Neural progenitor cell (in vitro differentiated cells): ENCODE measurements around the gene OTUD5. TPM values are rescaled to one million over a fixed set of nuclear protein-coding genes. Genes with fewer than 3 reads are reported as not detected.

Experiments
- DNase-seq: peaks from one replicate; pipeline ENCODE4 v3.0.0-alpha.2; 2016; ENCODE audit warnings: low spot score
- H2AFZ ChIP-seq: fragments of 200-600 bp; sonication (generic); replicated peaks from 2 replicates; pipeline ENCODE4 v1.6.1; 2016; ENCODE audit warnings: antibody characterized with exemption
- H3F3A ChIP-seq: fragments of 200-600 bp; sonication (generic); 2 replicates; pipeline ENCODE4 v1.6.1; 2016; ENCODE audit warnings: antibody characterized with exemption, low read depth
- H3K27ac ChIP-seq: fragments of 200-600 bp; sonication (generic); 2 replicates; pipeline ENCODE4 v1.5.1; 2016; ENCODE audit warnings: mild to moderate bottlenecking
- H3K27me3 ChIP-seq: fragments of 200-600 bp; sonication (generic); 2 replicates; pipeline ENCODE4 v1.6.1; 2016; ENCODE audit warnings: mild to moderate bottlenecking, moderate library complexity
- H3K36me3 ChIP-seq: fragments of 200-600 bp; sonication (generic); 2 replicates; pipeline ENCODE4 v1.5.1; 2016
- H3K4me1 ChIP-seq: fragments of 200-600 bp; sonication (generic); 2 replicates; pipeline ENCODE4 v1.6.1; 2016; ENCODE audit warnings: mixed run types
- H3K4me2 ChIP-seq: fragments of 200-600 bp; sonication (generic); 2 replicates; pipeline ENCODE4 v1.6.1; 2016
- H3K4me3 ChIP-seq: fragments of 200-600 bp; sonication (generic); 2 replicates; pipeline ENCODE4 v1.5.1; 2016
- H3K79me2 ChIP-seq: fragments of 200-600 bp; sonication (generic); 2 replicates; pipeline ENCODE4 v1.6.1; 2016; ENCODE audit warnings: low read depth
- H3K9ac ChIP-seq: fragments of 200-600 bp; sonication (generic); 2 replicates; pipeline ENCODE4 v1.6.1; 2016
- H3K9me3 ChIP-seq: fragments of 200-600 bp; sonication (generic); 2 replicates; pipeline ENCODE4 v1.5.1; 2016; ENCODE audit warnings: low read depth
- H4K20me1 ChIP-seq: fragments of 200-600 bp; sonication (generic); 2 replicates; pipeline ENCODE4 v1.6.1; 2016; ENCODE audit warnings: low read depth
- H3K27ac Mint-ChIP-seq: 3 replicates; pipeline ENCODE4 v1.8.0; 2021; ENCODE audit warnings: mixed read lengths
- H3K27me3 Mint-ChIP-seq: 2 replicates; pipeline ENCODE4 v1.8.0; 2022; ENCODE audit warnings: low read depth, mild to moderate bottlenecking, inconsistent platforms, moderate library complexity, mixed read lengths; ENCODE audit not compliant: insufficient read depth
- H3K36me3 Mint-ChIP-seq: 3 replicates; pipeline ENCODE4 v1.8.0; 2021; ENCODE audit warnings: mixed read lengths
- H3K4me1 Mint-ChIP-seq: 3 replicates; pipeline ENCODE4 v1.8.0; 2021; ENCODE audit warnings: mixed read lengths
- H3K4me3 Mint-ChIP-seq: 3 replicates; pipeline ENCODE4 v1.8.0; 2021; ENCODE audit warnings: mild to moderate bottlenecking, moderate library complexity, mixed read lengths
- H3K9me3 Mint-ChIP-seq: 3 replicates; pipeline ENCODE4 v1.8.0; 2020; ENCODE audit warnings: mixed read lengths
- CTCF ChIP-seq: fragments of 200-600 bp; sonication (generic); IDR thresholded peaks from 2 replicates; pipeline ENCODE4 v1.5.1; 2017; ENCODE audit warnings: antibody characterized with exemption, mild to moderate bottlenecking
- EZH2 ChIP-seq: fragments of 200-600 bp; sonication (generic); IDR thresholded peaks from 2 replicates; pipeline ENCODE4 v1.6.1; 2017; ENCODE audit warnings: antibody characterized with exemption, mild to moderate bottlenecking, moderate library complexity
- EZH2phosphoT487 ChIP-seq: fragments of 200-600 bp; sonication (generic); IDR thresholded peaks from 2 replicates; pipeline ENCODE4 v1.6.1; 2017; ENCODE audit warnings: antibody characterized with exemption
- total RNA-seq: library from RNA; depleted of rRNA; stranded (reverse); fragments of >200 nt; gene quantifications from 2 replicates; pipeline ENCODE4 v1.2.3, GENCODE V29; 2015; ENCODE audit warnings: low replicate concordance

The OTUD5 gene
- total RNA-seq, 1 donor from 2014 or later, result 38.6 TPM

DNA sequence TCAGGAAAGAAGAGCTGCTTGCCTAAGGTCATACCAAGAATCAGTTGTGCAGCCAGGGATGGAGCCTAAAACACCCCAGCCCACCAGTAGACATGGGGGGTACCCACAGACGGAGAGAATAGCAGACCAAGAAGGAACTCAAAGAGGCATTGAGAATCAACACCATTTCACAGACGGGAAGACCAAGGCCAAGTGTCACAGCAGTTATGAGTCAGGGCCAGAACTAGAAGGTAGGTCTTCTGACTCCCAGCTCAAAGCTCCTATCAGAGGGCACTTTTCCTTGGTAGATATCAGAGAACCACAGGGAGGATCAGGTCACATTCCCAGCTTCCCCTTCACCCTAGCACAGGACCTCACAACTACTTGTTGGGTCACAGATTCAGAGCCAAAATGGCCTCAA, 14.5 kb downstream of the OTUD5 start:
- no peaks in the 10 kb centered on the region for H3K27me3 ChIP-seq
- no peak overlapping the region for H3K9ac ChIP-seq
- peaks cover 6% of the 10 kb centered on the region for H3K9me3 Mint-ChIP-seq
- peaks cover 72% of the 10 kb centered on the region for H3K79me2 ChIP-seq
- no peak overlapping the region for H3K4me3 Mint-ChIP-seq
- H2AFZ ChIP-seq, result no peak overlapping the region
- H3K27ac ChIP-seq, result no peak overlapping the region
- peaks cover 22% of the 10 kb centered on the region for H4K20me1 ChIP-seq
- no peaks in the 10 kb centered on the region for H3F3A ChIP-seq
- H3K4me2 ChIP-seq, result no peak overlapping the region
- no peak for DNase-seq
- no peaks in the 10 kb centered on the region for H3K9me3 ChIP-seq
- no peaks in the 10 kb centered on the region for H3K4me1 Mint-ChIP-seq
- H3K36me3 ChIP-seq, result no peaks in the 10 kb centered on the region
- peaks cover 2% of the 10 kb centered on the region for H3K36me3 Mint-ChIP-seq
- peaks cover 6% of the 10 kb centered on the region for H3K27me3 Mint-ChIP-seq
- H3K27ac Mint-ChIP-seq, result no peak overlapping the region
- TF ChIP-seq CTCF (no peak), EZH2 (no peak), EZH2phosphoT487 (no peak)
- H3K4me3 ChIP-seq, result no peak overlapping the region
- no peaks in the 10 kb centered on the region for H3K4me1 ChIP-seq

GRCh38 chrX:48940404-48940955, 16.9 kb downstream of the OTUD5 start:
- no peak overlapping the region for H3K4me3 ChIP-seq
- H2AFZ ChIP-seq, result no peak overlapping the region
- Mint-ChIP-seq H3K27me3 (peaks cover 6% of the 10 kb centered on the region), H3K9me3 (peaks cover 8% of the 10 kb centered on the region), H3K4me3 (no peak overlapping the region), H3K4me1 (no peaks in the 10 kb centered on the region), H3K27ac (no peak overlapping the region), H3K36me3 (peaks cover 2% of the 10 kb centered on the region)
- no peaks in the 10 kb centered on the region for H3K27me3 ChIP-seq
- no peak overlapping the region for H3K4me2 ChIP-seq
- no peak for TF ChIP-seq CTCF
- TF ChIP-seq EZH2, result no peak
- TF ChIP-seq EZH2phosphoT487, result no peak
- DNase-seq, result no peak
- no peak overlapping the region for H3K27ac ChIP-seq
- H3K9me3 ChIP-seq, result no peaks in the 10 kb centered on the region
- peaks cover 22% of the 10 kb centered on the region for H4K20me1 ChIP-seq
- H3K9ac ChIP-seq, result no peak overlapping the region
- H3K36me3 ChIP-seq, result no peaks in the 10 kb centered on the region
- peaks cover 85% of the 10 kb centered on the region for H3K79me2 ChIP-seq
- no peaks in the 10 kb centered on the region for H3K4me1 ChIP-seq
- peaks cover 3% of the 10 kb centered on the region for H3F3A ChIP-seq

- DNase-seq, result no peak
- H3K36me3 Mint-ChIP-seq, result peaks cover 4% of the 10 kb centered on the region
- peaks cover 8% of the 10 kb centered on the region for H3K9me3 Mint-ChIP-seq
- H4K20me1 ChIP-seq, result peaks cover 20% of the 10 kb centered on the region
- no peak overlapping the region for H3K27ac ChIP-seq
- H3K4me2 ChIP-seq, result no peak overlapping the region
- no peak overlapping the region for H3K27ac Mint-ChIP-seq
- H3F3A ChIP-seq, result peaks cover 3% of the 10 kb centered on the region
- H3K27me3 Mint-ChIP-seq, result peaks cover 6% of the 10 kb centered on the region
- TF ChIP-seq EZH2 (no peak), EZH2phosphoT487 (no peak)
- H3K36me3 ChIP-seq, result no peaks in the 10 kb centered on the region
- H3K9me3 ChIP-seq, result no peaks in the 10 kb centered on the region
- no peak overlapping the region for H3K9ac ChIP-seq
- no peaks in the 10 kb centered on the region for H3K27me3 ChIP-seq
- H3K4me1 ChIP-seq, result no peaks in the 10 kb centered on the region
- no peak overlapping the region for H2AFZ ChIP-seq
- H3K79me2 ChIP-seq, result peaks cover 77% of the 10 kb centered on the region
- H3K4me3 Mint-ChIP-seq, result no peak overlapping the region
- H3K4me3 ChIP-seq, result no peak overlapping the region
- H3K4me1 Mint-ChIP-seq, result no peaks in the 10 kb centered on the region
Measured at GRCh38 chrX:48939524-48940228, 17.7 kb downstream of the OTUD5 start.
